HepG2 (cell line): ENCODE measurements around the gene SOX8. TPM values are rescaled to one million over a fixed set of nuclear protein-coding genes. Genes with fewer than 3 reads are reported as not detected.

Experiments
- ATAC-seq: fragments of 200-7000 bp; cut with Tn5 transposase; 3 replicates; pipeline ENCODE4 v1.9.1; 2020; ENCODE audit warnings: mild to moderate bottlenecking, moderate library complexity
- BruUV-seq: library from RNA; stranded (reverse); fragments of 400-500 nt; replicated peaks from 2 replicates; lab custom pipeline; 2021; lab: Mats Ljungman, UMichigan
- CTCF ChIA-PET: fragments of 300-600 bp; formaldehyde crosslinking; extraction: SDS; loops from one replicate; lab custom pipeline; 2021; ENCODE audit warnings: low total read pairs, inconsistent platforms, low intra/inter-chr PET ratio; lab: Yijun Ruan, JAX
- POLR2A ChIA-PET: fragments of 350-600 bp; sonication (Branson Sonifier 250); formaldehyde crosslinking; loops from one replicate; lab custom pipeline; 2020; ENCODE audit warnings: antibody characterized with exemption, inconsistent platforms; lab: Yijun Ruan, JAX
- DNase-seq: peaks from one replicate; pipeline ENCODE4 v3.0.0-alpha.2; 2015; ENCODE audit warnings: low spot score
- FAIRE-seq: peaks from 3 replicates; lab custom pipeline; 2011; peaks lifted over from hg19 to GRCh38; lab: Jason Lieb, UNC
- H2AFZ ChIP-seq: one replicate; pipeline ENCODE4 v1.6.1; 2011; ENCODE audit warnings: low read length, inconsistent platforms
- H3K27ac ChIP-seq: fragments of 300-600 bp; 3 replicates; pipeline ENCODE4 v1.8.0; 2011; ENCODE audit warnings: mixed run types, mild to moderate bottlenecking, mixed read lengths, low read length, inconsistent platforms; ENCODE audit not compliant: insufficient read depth; ENCODE audit errors: extremely low read length
- H3K27me3 ChIP-seq, 2 experiments: fragments of 200-600 bp in 1 of 2; 2 replicates in 1 of 2; 3 replicates in 1 of 2; pipeline versions ENCODE4 v1.6.0 to v1.8.0; 2011; ENCODE audit warnings: low read length in 2 of 2, mild to moderate bottlenecking in 2 of 2, moderate library complexity in 2 of 2, inconsistent platforms in 1 of 2; ENCODE audit not compliant: insufficient read depth in 2 of 2, control insufficient read depth in 1 of 2
- H3K36me3 ChIP-seq, 2 experiments: fragments of 200-600 bp in 1 of 2; replicated peaks in 1 of 2; 2 replicates in 1 of 2; 3 replicates in 1 of 2; pipeline versions ENCODE4 v1.5.1 to v1.8.0; 2011; ENCODE audit warnings: low read length in 2 of 2, inconsistent platforms in 1 of 2; ENCODE audit not compliant: insufficient read depth in 2 of 2, control insufficient read depth in 1 of 2
- H3K4me1 ChIP-seq: 2 replicates; pipeline ENCODE4 v1.5.1; 2012; ENCODE audit warnings: low read length, inconsistent platforms; ENCODE audit not compliant: insufficient read depth
- H3K4me2 ChIP-seq: 2 replicates; pipeline ENCODE4 v1.6.0; 2011; ENCODE audit warnings: low read depth, low read length, inconsistent platforms
- H3K4me3 ChIP-seq, 3 experiments: fragments of 200-600 bp in 1 of 3; sonication (generic), shearing (Covaris generic) in 1 of 3; replicated peaks in 1 of 3; 2 replicates each; pipeline ENCODE4 v1.5.1; 2011 to 2016; ENCODE audit warnings: low read length in 3 of 3, inconsistent platforms in 2 of 3, low read depth in 2 of 3, mild to moderate bottlenecking in 2 of 3, control low read depth in 1 of 3, mixed read lengths in 1 of 3; ENCODE audit not compliant: insufficient read depth in 1 of 3
- H3K79me2 ChIP-seq: one replicate; pipeline ENCODE4 v1.6.1; 2011; ENCODE audit warnings: low read length, inconsistent platforms; ENCODE audit not compliant: insufficient read depth
- H3K9ac ChIP-seq: 2 replicates; pipeline ENCODE4 v1.6.0; 2011; ENCODE audit warnings: mild to moderate bottlenecking, low read depth, low read length, inconsistent platforms; ENCODE audit not compliant: insufficient read depth
- H3K9me3 ChIP-seq: 2 replicates; pipeline ENCODE4 v1.5.1; 2012; ENCODE audit warnings: mild to moderate bottlenecking, low read length
- H4K20me1 ChIP-seq: 2 replicates; pipeline ENCODE4 v1.6.0; 2011; ENCODE audit warnings: inconsistent platforms, mild to moderate bottlenecking, low read length, moderate library complexity; ENCODE audit not compliant: insufficient read depth
- ATM ChIP-seq: fragments of 450-650 bp; IDR thresholded peaks from 2 replicates; pipeline ENCODE4 v1.7.1; 2017; ENCODE audit warnings: mild to moderate bottlenecking, borderline replicate concordance
- BATF2 ChIP-seq: sonication (generic); formaldehyde crosslinking; IDR thresholded peaks from 2 replicates; pipeline ENCODE4 v1.8.0; 2022; ENCODE audit warnings: mild to moderate bottlenecking, missing genetic modification reagents, moderate library complexity
- CBX1 ChIP-seq: IDR thresholded peaks from one replicate; pipeline ENCODE4 v1.6.1; 2016; ENCODE audit warnings: antibody characterized with exemption, low read depth
- DDIT3 ChIP-seq: sonication (generic); formaldehyde crosslinking; IDR thresholded peaks from 2 replicates; pipeline ENCODE4 v1.4.0; 2020; ENCODE audit warnings: mild to moderate bottlenecking, missing genetic modification reagents
- ELF1 ChIP-seq: sonication (generic); formaldehyde crosslinking; IDR thresholded peaks from 2 replicates; pipeline ENCODE4 v1.4.0; 2020; ENCODE audit warnings: missing genetic modification reagents
- HNRNPUL1 ChIP-seq: fragments of 200-400 bp; formaldehyde crosslinking; IDR thresholded peaks from 2 replicates; pipeline ENCODE4 v1.6.1; 2017; ENCODE audit warnings: low read depth, mild to moderate bottlenecking, low read length, moderate library complexity
- ISL2 ChIP-seq: sonication (generic); formaldehyde crosslinking; IDR thresholded peaks from 2 replicates; pipeline ENCODE4 v1.5.0; 2020; ENCODE audit warnings: missing genetic modification reagents
- MED13 ChIP-seq: sonication (generic); formaldehyde crosslinking; IDR thresholded peaks from 2 replicates; pipeline ENCODE4 v1.5.0; 2020; ENCODE audit warnings: missing genetic modification reagents
- NR2C2 ChIP-seq: sonication (generic); formaldehyde crosslinking; IDR thresholded peaks from 2 replicates; pipeline ENCODE4 v1.4.0; 2020; ENCODE audit warnings: missing genetic modification reagents, mild to moderate bottlenecking, moderate library complexity, borderline replicate concordance
- SNRNP70 ChIP-seq: fragments of 200-400 bp; formaldehyde crosslinking; IDR thresholded peaks from 2 replicates; pipeline ENCODE4 v1.6.1; 2017; ENCODE audit warnings: mild to moderate bottlenecking, low read depth, low read length, moderate library complexity
- STAT5B ChIP-seq: sonication (generic); formaldehyde crosslinking; IDR thresholded peaks from 2 replicates; pipeline ENCODE4 v1.4.0; 2020; ENCODE audit warnings: missing genetic modification reagents
- THRA ChIP-seq: sonication (generic); formaldehyde crosslinking; IDR thresholded peaks from 2 replicates; pipeline ENCODE4 v1.4.0; 2020; ENCODE audit warnings: missing genetic modification reagents, borderline replicate concordance
- ZBTB21 ChIP-seq: sonication (generic); formaldehyde crosslinking; IDR thresholded peaks from 2 replicates; pipeline ENCODE4 v1.4.0; 2020; ENCODE audit warnings: missing genetic modification reagents
- ZC3H13 ChIP-seq: sonication (generic); formaldehyde crosslinking; IDR thresholded peaks from 2 replicates; pipeline ENCODE4 v1.8.1; 2023; ENCODE audit warnings: mild to moderate bottlenecking, missing genetic modification reagents, moderate library complexity
- ZNF30 ChIP-seq: sonication (generic); formaldehyde crosslinking; IDR thresholded peaks from 2 replicates; pipeline ENCODE4 v1.5.0; 2020; ENCODE audit warnings: mild to moderate bottlenecking, missing genetic modification reagents
- ZNF576 ChIP-seq: sonication (generic); formaldehyde crosslinking; IDR thresholded peaks from 2 replicates; pipeline ENCODE4 v1.4.0; 2020; ENCODE audit warnings: mild to moderate bottlenecking, missing genetic modification reagents
- ZNF598 ChIP-seq: sonication (generic); formaldehyde crosslinking; IDR thresholded peaks from 2 replicates; pipeline ENCODE4 v1.5.1; 2020; ENCODE audit warnings: mild to moderate bottlenecking, missing genetic modification reagents, borderline replicate concordance
- ZNF781 ChIP-seq: sonication (generic); formaldehyde crosslinking; IDR thresholded peaks from 2 replicates; pipeline ENCODE4 v1.5.1; 2020; ENCODE audit warnings: borderline replicate concordance, mild to moderate bottlenecking, missing genetic modification reagents; ENCODE audit errors: not compliant biosample characterization
- ZUFSP ChIP-seq: sonication (generic); formaldehyde crosslinking; IDR thresholded peaks from 2 replicates; pipeline ENCODE4 v1.9.0; 2021; ENCODE audit warnings: missing genetic modification reagents, mild to moderate bottlenecking, borderline replicate concordance
- WGBS: methylation state at CpG from one replicate; pipeline ENCODE4 v1.1.6; 2017; ENCODE audit warnings: low lambda C conversion rate; 5-methylcytosine and 5-hydroxymethylcytosine counted together
- in situ Hi-C: cut with HindIII; loops from 2 replicates; pipeline ENCODE4 v1.10.0; 2017; ENCODE audit warnings: low pct_unique_long_range_greater_than_20kb; ENCODE audit not compliant: extremely low pct_ligation_motif_present
- intact Hi-C: fragments of 100-400 bp; cut with micrococcal nuclease; formaldehyde crosslinking; loops from one replicate; pipeline ENCODE4 v1.10.0; 2022; ENCODE audit not compliant: unreplicated experiment
- polyA plus RNA-seq, 8 experiments: library from polyadenylated mRNA; depleted of rRNA in 3 of 8; stranded (reverse) in 7 of 8; unstranded in 1 of 8; fragments of >200 nt; fragmentation: Illumina TruSeq in 4 of 8; extraction: Trizol in 4 of 8; gene quantifications; 2 replicates each; pipeline versions ENCODE4 v1.2.1 to v1.2.3, GENCODE V29; 2011 to 2016; ENCODE audit warnings: low read depth in 4 of 8, missing spikeins in 1 of 8, mixed read lengths in 1 of 8; ENCODE audit not compliant: insufficient read depth in 1 of 8
- total RNA-seq, 5 experiments: library from RNA; depleted of rRNA; stranded (reverse); fragments of >200 nt; fragmentation: Illumina TruSeq; extraction: Trizol; gene quantifications; 2 replicates each; pipeline ENCODE4 v1.2.3, GENCODE V29; 2016; ENCODE audit warnings: low read depth in 1 of 5

Gene SOX8
- total and polyA plus RNA-seq, 2 of the 13 experiments (the other 11 are each of a cell fraction or from before 2014, with no cell fraction given): 0.20 to 0.28 TPM

- in situ Hi-C loops (no loop called here), intact Hi-C loops (no loop called here)
- H3K9ac ChIP-seq: no peak overlapping the region
- H3K27me3 ChIP-seq: peaks cover 33 to 94% of the 10 kb centered on the region in 2 experiments
- H4K20me1 ChIP-seq: peaks cover 5% of the 10 kb centered on the region; the same call in 1 of the 2 replicates
- H3K27ac ChIP-seq: no peak overlapping the region
- ChIA-PET CTCF (no interaction called here), POLR2A (no interaction called here)
- no peak for DNase-seq
- H3K4me2 ChIP-seq: no peak overlapping the region
- 19% methylated on average over 16 of the region's 16 CpGs for WGBS
- BruUV-seq: no TSS peak
- no peak for ATAC-seq
- no peak for FAIRE-seq
- no peaks in the 10 kb centered on the region for H3K36me3 ChIP-seq
- H3K9me3 ChIP-seq: no peaks in the 10 kb centered on the region
- H3K79me2 ChIP-seq: no peaks in the 10 kb centered on the region
- no peak overlapping the region for H2AFZ ChIP-seq
- no peaks in the 10 kb centered on the region for H3K4me1 ChIP-seq
- H3K4me3 ChIP-seq: no peak overlapping the region
- TF ChIP-seq MED13 (no peak), ISL2 (CRISPR knock-in tag) (no peak), ZNF781 (no peak), ELF1 (CRISPR knock-in tag) (no peak), ZNF576 (CRISPR knock-in tag) (no peak), ATM (no peak), CBX1 (no peak), HNRNPUL1 (no peak), ZBTB21 (CRISPR knock-in tag) (no peak), BATF2 (no peak), ZC3H13 (no peak), THRA (CRISPR knock-in tag) (no peak), SNRNP70 (no peak), ZNF598 (CRISPR knock-in tag) (no peak), DDIT3 (no peak), STAT5B (no peak), ZUFSP (no peak), ZNF30 (CRISPR knock-in tag) (no peak), NR2C2 (no peak)
Measured at GRCh38 chr16:1010815-1011214, 29.2 kb downstream of the SOX8 start.
